Heart right ventricle (tissue), 16 donors: ENCODE measurements around the gene DUSP7. TPM values are rescaled to one million over a fixed set of nuclear protein-coding genes. Genes with fewer than 3 reads are reported as not detected.

ENCODE experiments used
- ATAC-seq, 8 donors: fragments of 200-7000 bp; cut with Tn5 transposase; one replicate each; pipeline ENCODE4 v1.9.1; 2020; ENCODE audit warnings: mild to moderate bottlenecking in 8 of 8, moderate library complexity in 8 of 8, moderate number of reproducible peaks in 1 of 8
- DNase-seq, 2 donors: peaks; one replicate each; pipeline ENCODE4 v3.0.0-alpha.2; 2020
- H3K27ac ChIP-seq, 10 donors: fragments of 200-600 bp; sonication (generic) in 2 of 10; one replicate each; pipeline versions ENCODE4 v1.5.0 to v1.8.0; 2020 to 2022; ENCODE audit warnings: mild to moderate bottlenecking in 3 of 10
- H3K27me3 ChIP-seq, 7 donors: fragments of 200-600 bp; one replicate each; pipeline ENCODE4 v1.8.0; 2021 to 2022; ENCODE audit warnings: mild to moderate bottlenecking in 2 of 7
- H3K36me3 ChIP-seq, 9 donors: fragments of 200-600 bp; sonication (generic) in 1 of 9; one replicate each; pipeline versions ENCODE4 v1.5.0 to v1.8.0; 2020 to 2022; ENCODE audit warnings: mild to moderate bottlenecking in 2 of 9
- H3K4me1 ChIP-seq, 9 donors: fragments of 200-600 bp; sonication (generic) in 1 of 9; one replicate each; pipeline versions ENCODE4 v1.5.0 to v1.8.0; 2020 to 2022; ENCODE audit warnings: mild to moderate bottlenecking in 4 of 9
- H3K4me3 ChIP-seq, 10 donors: fragments of 200-600 bp; sonication (generic) in 2 of 10; one replicate each; pipeline versions ENCODE4 v1.5.0 to v1.8.0; 2020 to 2022; ENCODE audit warnings: mild to moderate bottlenecking in 7 of 10, moderate library complexity in 2 of 10
- H3K9me3 ChIP-seq, 11 donors: fragments of 200-600 bp in 10 of 11; sonication (generic) in 2 of 11; one replicate each; pipeline versions ENCODE4 v1.5.0 to v1.8.0; 2013 to 2022; ENCODE audit warnings: mild to moderate bottlenecking in 2 of 11, control low read depth in 1 of 11, moderate library complexity in 1 of 11
- WGBS, 2 donors: extraction: QIAGEN DNeasy Blood & Tissue Kit; methylation state at CpG; one replicate each; pipeline ENCODE4 v1.1.7; 2013; ENCODE audit warnings: inconsistent platforms in 1 of 2; 5-methylcytosine and 5-hydroxymethylcytosine counted together
- intact Hi-C, 10 donors: fragments of 100-400 bp; cut with DNase I; formaldehyde crosslinking; loops; one replicate each; pipeline versions ENCODE4 v1.11.1 to v1.14.2; 2022
- polyA plus RNA-seq, 2 donors: library from polyadenylated mRNA; stranded (reverse); fragments of 200-250 nt; gene quantifications; one replicate each; pipeline ENCODE4 v1.2.3, GENCODE V29; 2013
- total RNA-seq, 10 donors: library from RNA; stranded (reverse); fragmentation: NEBNext Ultra II Directional in 3 of 10; extraction: Animal tissue kit (Norgen Biotek cat#: 25700) in 3 of 10; gene quantifications; one replicate each; pipeline versions ENCODE4 v1.2.1 to v1.2.4, GENCODE V29; 2021 to 2023
- TF ChIP-seq, protein P1 (sequence below), 9 donors: fragments of 200-600 bp; sonication (generic) in 2 of 9; IDR thresholded peaks; one replicate each; pipeline versions ENCODE4 v1.5.0 to v1.8.0; 2021 to 2022; ENCODE audit warnings: antibody characterized with exemption in 9 of 9, mild to moderate bottlenecking in 5 of 9, moderate library complexity in 1 of 9
- donor health status: Arrhythmogenic right ventricular cardiomyopathy.
- donor health status: ischemic (EF 13 %, LVEDD 7.1; RV severe dilation, severe dysfunction).
- donor health status: healthy with polysubstance abuse.
- donor health status: DM: no; HTN: yes; CAD: no.
- donor health status: DM: no; HTN: no; CAD: no.
- donor health status: ischemic (EF 25% LVEDD 6.9; RV normal size, moderate dysfunction).
- donor health status: ischemic (EF 25% LVEDD 5.7; RV mildly dilated, moderate dysfunction).
- donor health status: healthy.
- donor health status: DM: yes; HTN: yes; CAD: no.
- donor health status: Ischemic cardiomyopathy.
- donor health status: ischemic (EF 35%, LVEDD 5.7; RV mildly dilated, moderate dysfunction).
- donor health status: nonischemic (EF 11% LVEDD 7.7; RV severe dilation, severe dysfunction).
- donor health status: DM: yes; HTN: yes; CAD: no.
- donor health status: PGD.
- donor health status: ischemic (EF 29% LVEDD 5.4; RV normal size, mild dysfunction).
- donor health status: nonischemic (EF 23%, LVEDD 6.1; RV moderate dilation, normal function).

Gene DUSP7
- total and polyA plus RNA-seq, 12 donors, result 10.4 to 29.7 (median 15.8) TPM

GRCh38 chr3:52055537-52056351 is 627 bp downstream of the DUSP7 start:
- DNase-seq (peak; percentile 34 to 57), ATAC-seq (no peak)
- peak overlapping the region; percentile 66 to 98 (median 90) for H3K4me3 ChIP-seq
- TF ChIP-seq, protein P1, sequence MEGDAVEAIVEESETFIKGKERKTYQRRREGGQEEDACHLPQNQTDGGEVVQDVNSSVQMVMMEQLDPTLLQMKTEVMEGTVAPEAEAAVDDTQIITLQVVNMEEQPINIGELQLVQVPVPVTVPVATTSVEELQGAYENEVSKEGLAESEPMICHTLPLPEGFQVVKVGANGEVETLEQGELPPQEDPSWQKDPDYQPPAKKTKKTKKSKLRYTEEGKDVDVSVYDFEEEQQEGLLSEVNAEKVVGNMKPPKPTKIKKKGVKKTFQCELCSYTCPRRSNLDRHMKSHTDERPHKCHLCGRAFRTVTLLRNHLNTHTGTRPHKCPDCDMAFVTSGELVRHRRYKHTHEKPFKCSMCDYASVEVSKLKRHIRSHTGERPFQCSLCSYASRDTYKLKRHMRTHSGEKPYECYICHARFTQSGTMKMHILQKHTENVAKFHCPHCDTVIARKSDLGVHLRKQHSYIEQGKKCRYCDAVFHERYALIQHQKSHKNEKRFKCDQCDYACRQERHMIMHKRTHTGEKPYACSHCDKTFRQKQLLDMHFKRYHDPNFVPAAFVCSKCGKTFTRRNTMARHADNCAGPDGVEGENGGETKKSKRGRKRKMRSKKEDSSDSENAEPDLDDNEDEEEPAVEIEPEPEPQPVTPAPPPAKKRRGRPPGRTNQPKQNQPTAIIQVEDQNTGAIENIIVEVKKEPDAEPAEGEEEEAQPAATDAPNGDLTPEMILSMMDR (IDR thresholded peaks at IDR 0.05), result peak in 3 of 9 donors; percentile 13 to 46 (median 38)
- H3K9me3 ChIP-seq, result no peaks in the 10 kb centered on the region
- 0% methylated on average over 82 to 94 of the region's 94 CpGs for WGBS, 2 donors
- no peaks in the 10 kb centered on the region for H3K27me3 ChIP-seq
- peaks cover 0 to 32% (median 13%) of the 10 kb centered on the region in 9 donors for H3K36me3 ChIP-seq
- H3K27ac ChIP-seq, result peak overlapping the region; percentile 84 to 98 (median 96)
- H3K4me1 ChIP-seq, result peaks cover 10 to 62% (median 54%) of the 10 kb centered on the region in 9 donors
- intact Hi-C loops, result loop anchor here in 8 of 10 donors (2.0 to 5.0 kb wide), 8 partner anchors 51 to 113 kb away; partner anchors contain the start of genes PARP3 (in 1 of the 8) and RRP9 (in 1 of the 8)

GRCh38 chr3:52054661-52055511 is 1.5 kb downstream of the DUSP7 start:
- DNase-seq (peak in 1 of 2 donors; percentile 14), ATAC-seq (no peak)
- intact Hi-C loops, result loop anchor here in 9 of 10 donors (2.0 to 5.0 kb wide), 8 partner anchors 50 to 113 kb away; partner anchors contain the start of genes PARP3 (in 1 of the 9) and RRP9 (in 1 of the 9)
- H3K27me3 ChIP-seq, result no peaks in the 10 kb centered on the region
- H3K36me3 ChIP-seq, result peaks cover 0 to 41% (median 20%) of the 10 kb centered on the region in 9 donors
- H3K9me3 ChIP-seq, result no peaks in the 10 kb centered on the region
- WGBS, 2 donors, result 3 to 4% methylated on average over 26 of the region's 26 CpGs
- H3K4me3 ChIP-seq, result peak overlapping the region; percentile 66 to 98 (median 90)
- TF ChIP-seq, protein P1 (IDR thresholded peaks at IDR 0.05), result peak in 6 of 9 donors; percentile 24 to 51 (median 40)
- H3K27ac ChIP-seq, result peak overlapping the region; percentile 84 to 98 (median 96)
- peaks cover 10 to 71% (median 63%) of the 10 kb centered on the region in 9 donors for H3K4me1 ChIP-seq

GRCh38 chr3:52053307-52054304 is 2.8 kb downstream of the DUSP7 start:
- WGBS, 2 donors, result 62 to 65% methylated on average over 31 of the region's 31 CpGs
- ATAC-seq, result peak in 4 of 8 donors; percentile 5 to 18 (median 8)

More at GRCh38 chr3:52053307-52054304, 2.8 kb downstream of the DUSP7 start:
- no peaks in the 10 kb centered on the region for H3K9me3 ChIP-seq
- H3K36me3 ChIP-seq, result peaks cover 0 to 53% (median 31%) of the 10 kb centered on the region in 9 donors
- H3K4me1 ChIP-seq, result peaks cover 12 to 84% (median 74%) of the 10 kb centered on the region in 9 donors
- H3K27ac ChIP-seq, result peak overlapping the region; percentile 84 to 98 (median 96)
- intact Hi-C loops, result loop anchor here in 8 of 10 donors (1.0 to 5.0 kb wide), 13 partner anchors 31 to 91 kb away; no protein-coding TSS in a partner anchor
- H3K27me3 ChIP-seq, result no peaks in the 10 kb centered on the region
- peak overlapping the region; percentile 13 to 98 (median 90) for H3K4me3 ChIP-seq
- TF ChIP-seq, protein P1 (IDR thresholded peaks at IDR 0.05), result peak in 6 of 9 donors; percentile 23 to 56 (median 41)
- DNase-seq, result peak in 1 of 2 donors; percentile 49
